Activated gamma-delta T cell treated with Interleukin-2 at 50 U/mL for 16 hours (primary cell): ENCODE measurements around the gene DOCK11.
"Not testable (repeated sequence)": the region's sequence is repeated elsewhere in the genome, so short reads cannot be mapped to it uniquely, and the experiment has no call there.

ENCODE experiments used
- DNase-seq: peaks from one replicate; pipeline ENCODE4 v3.0.0-alpha.2; 2020

Gene DOCK11

DNA sequence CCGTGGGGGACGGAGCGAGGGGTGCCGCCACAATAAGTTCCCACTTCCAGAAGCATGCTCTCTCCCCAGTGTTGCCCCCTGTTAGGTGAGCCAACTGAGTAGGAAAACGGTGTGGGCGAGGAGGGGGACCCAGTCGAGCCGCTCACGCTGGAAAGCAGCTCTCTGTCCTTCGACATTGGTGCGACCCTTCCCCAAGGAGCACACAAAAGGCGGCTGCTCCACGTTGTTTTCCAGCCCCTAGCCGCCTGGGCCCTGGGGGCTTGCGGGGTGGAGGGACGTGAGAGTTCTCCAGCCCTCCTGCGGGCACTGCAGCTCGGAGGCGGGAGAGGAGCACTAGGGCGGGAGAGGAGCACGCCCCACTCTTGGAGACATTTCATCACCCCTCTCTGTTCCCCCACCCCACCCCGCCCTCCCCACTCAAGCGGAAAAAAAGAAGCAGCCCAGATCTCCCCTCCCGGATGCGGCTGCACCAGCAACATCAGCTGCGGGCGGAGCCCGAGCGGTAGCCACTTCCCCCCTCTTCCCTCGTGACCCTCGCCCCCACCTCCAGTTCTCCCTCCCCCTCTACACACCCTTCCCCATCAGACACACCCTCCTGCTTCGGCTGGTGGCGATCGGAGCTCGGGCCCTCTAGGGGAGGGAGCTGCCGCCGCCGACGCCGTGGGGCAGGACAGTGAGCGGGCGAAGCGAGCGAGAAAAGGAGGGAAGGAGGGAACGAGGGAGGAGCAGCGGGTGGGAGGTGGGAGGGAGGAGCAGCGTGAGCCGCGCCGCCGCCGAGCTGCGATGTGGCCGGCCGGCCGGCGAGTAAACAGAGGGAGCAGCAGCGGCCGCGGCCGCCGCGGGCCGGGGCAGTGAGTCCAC is at the start of gene DOCK11:
Gene DOCK11 (plus strand): TSS at position 755 of the 861 bp plus-strand sequence. CDS start 157 bp downstream, outside the sequence.
- DNase-seq, result peak; percentile 79

DNA sequence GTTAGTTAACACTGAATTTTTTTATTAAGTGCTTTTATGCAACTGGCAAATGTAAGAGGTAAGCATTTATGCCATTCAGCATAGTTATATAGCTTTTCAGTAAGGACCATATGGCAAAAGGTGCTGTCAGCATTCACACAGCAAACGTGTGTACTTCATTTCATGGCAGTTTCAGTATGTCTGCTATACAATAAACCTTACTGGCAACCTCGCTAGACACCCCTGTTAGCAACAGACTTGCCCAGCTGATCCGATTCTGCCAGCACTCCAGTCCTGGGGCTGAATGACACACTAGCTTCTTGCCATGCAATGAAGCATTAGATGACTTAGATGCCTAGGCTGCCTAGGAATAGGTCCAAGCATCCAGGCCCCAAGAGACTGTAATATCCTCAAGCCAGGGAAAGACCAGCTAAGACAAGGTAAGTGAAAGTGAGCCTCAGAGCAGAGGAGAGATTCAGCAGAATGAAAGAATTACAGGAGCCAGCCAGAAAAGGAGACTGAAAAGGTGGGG is 47.3 kb upstream of the DOCK11 start:
- DNase-seq, result no peak

DNA sequence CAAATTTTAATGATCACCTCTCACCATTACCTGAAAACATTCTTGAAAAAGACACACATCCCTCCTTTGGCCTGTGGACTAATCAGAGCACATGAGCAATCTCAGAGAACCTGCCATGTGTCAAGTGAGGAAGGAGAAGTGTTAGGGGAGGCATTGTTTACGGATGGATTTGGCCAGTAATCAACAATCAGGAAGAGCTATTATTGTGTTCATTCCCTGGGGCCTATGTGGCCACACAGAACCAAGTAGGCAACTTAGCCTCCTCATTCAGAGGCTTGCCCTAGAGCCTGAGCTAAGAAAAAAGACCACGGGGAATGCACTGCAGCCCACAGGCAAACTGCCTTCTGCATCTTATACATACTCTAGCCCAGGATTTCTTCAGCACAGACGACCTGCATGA is 40.6 kb upstream of the DOCK11 start:
- no peak for DNase-seq

DNA sequence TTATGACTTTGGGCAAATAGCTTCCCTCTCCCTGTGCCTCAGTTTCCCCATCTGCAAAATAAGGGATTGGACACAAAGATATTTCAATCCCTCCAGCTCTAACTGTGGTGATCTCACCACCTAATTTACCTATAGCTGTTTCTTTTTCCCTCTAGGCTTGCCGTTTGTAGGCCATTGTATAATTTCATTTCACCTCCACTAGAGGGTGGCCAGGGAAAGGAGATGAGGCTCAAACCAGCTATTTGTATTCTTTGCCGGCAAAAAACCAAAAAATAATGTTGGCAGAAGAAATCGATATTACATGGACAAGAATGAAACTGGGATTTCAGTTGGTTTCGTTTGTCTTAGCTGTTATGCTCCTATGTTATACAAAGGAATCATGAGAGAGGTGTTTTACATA is 36.1 kb upstream of the DOCK11 start:
- DNase-seq, result no peak

DNA sequence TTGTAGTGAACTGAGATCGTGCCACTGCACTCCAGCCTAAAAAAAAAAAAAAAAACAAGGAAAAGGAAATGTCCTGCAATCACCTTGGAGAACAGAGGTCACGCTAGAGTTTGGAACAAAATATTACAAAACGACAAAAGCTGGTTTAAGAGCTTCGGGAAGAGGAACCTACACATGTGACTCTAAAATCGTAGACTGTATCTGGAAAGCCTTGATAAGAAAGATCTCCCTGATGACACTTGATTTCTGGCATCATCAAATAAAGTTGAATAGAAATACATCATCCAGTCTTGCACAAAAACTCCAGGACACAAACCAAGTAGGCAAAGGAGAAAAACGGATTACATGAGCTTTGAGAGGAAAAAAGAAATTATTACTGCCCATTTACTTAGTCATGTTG is 31.1 kb upstream of the DOCK11 start:
- DNase-seq, result no peak

DNA sequence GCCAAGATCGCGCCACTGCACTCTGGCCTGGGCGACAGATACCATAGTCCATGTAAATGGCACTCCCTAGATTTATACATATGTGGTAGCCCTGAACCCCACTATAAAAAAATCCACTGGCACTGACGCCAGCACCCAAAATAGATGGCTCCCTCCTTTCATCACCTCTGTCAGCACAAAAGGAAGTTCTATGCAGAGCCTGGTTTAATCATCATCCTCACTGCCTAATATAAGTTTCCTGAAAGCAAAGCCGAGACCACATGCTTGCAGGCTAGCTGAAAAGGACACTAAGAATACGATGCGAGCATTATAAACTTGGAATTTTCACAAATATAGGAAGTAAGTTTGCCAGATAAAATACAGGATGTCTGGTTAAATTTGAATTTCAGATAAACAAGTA is 27.5 kb upstream of the DOCK11 start:
- no peak for DNase-seq

DNA sequence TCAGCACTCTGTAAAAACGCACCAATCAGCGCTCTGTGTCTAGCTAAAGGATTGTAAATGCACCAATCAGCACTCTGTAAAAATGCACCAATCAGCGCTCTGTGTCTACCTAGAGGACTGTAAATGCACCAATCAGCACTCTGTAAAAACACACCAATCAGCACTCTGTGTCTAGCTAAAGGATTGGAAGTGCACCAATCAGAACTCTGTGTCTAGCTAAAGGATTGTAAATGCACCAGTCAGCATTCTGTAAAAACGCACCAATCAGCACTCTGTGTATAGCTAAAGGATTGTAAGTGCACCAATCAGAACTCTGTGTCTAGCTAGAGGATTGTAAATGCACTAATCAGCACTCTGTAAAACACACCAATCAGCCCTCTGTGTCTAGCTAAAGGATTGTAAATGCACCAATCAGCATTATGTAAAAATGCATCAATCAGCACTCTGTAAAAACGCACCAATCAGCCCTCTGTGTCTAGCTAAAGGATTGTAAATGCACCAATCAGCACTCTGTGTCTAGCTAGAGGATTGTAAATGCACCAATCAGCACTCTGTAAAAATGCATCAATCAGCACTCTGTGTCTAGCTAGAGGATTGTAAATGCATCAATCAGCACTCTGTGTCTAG is 24.8 kb upstream of the DOCK11 start:
- DNase-seq, result not testable (repeated sequence)

DNA sequence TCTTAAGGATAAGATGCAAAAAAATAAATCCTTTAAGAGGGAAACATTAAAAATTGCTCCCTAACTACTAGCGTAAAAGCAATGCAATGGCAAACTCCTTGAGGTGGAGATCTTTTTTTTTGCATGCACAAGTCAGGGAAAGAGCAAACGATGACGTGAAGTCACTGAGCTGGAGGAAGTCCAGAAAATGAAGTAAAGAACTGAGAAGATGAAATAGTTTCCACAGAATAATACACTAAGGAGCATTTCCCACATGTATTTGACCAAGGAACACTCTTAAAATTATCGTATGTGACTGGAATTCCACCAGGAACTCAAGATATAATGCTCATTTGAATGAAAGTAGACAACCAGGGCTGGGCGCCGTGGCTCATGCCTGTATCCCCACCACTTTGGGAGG is 21.0 kb upstream of the DOCK11 start:
- DNase-seq, result no peak

DNA sequence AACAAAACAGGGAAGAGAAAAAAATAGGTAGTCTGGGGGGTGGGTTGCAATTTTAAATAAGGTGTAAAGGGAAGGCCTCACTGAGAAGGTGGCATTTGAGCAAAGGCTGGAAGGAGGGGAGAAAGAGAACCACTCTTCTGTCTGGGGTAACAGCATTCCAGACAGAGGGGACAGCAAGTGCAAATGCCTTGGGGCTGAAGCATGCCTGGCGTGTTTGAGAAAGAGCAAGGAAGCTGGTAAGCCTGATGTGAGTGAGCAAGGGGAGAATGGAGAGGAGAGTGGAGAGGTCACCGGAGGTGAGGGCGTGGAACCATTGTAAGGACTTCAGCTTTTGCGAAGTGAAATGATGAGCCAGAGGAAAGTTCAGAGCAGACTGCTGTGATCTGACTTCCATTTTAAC is 19.7 kb upstream of the DOCK11 start:
- no peak for DNase-seq

DNA sequence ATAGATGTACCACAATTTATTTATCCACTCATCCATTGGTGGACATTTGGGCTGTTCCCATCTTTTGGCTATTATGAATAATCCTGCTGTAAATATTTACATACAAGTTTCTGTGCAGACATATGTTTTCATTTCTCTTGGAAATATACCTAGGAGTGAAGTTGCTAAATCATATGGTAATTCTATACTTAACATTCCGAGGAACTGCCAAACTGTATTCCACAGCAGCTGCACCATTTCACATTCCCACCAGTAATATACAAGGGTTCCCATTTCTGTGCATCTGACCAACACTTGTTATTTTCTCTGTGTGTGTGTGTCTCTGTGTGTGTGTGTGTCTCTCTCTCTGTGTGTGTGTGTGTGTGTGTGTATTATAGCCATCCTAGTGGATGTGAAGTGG is 15.4 kb upstream of the DOCK11 start:
- no peak for DNase-seq

DNA sequence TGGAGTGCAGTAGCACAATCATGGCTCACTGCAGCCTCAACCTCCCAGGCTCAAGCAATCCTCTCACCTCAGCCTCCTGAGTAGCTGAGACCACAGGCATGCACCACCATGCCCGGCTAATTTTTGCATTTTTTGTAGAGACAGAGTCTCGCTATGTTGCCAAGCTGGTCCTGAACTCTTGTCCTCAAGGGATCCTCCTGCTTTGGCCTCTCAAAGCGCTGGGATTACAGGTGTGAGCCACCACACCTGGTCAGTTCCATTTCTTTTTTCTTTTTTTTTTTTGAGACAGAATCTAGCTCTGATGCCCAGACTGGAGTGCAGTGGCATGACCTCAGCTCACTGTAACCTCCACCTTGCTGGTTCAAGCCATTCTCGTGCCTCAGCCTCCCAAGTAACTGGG is 13.2 kb upstream of the DOCK11 start:
- not testable (repeated sequence) for DNase-seq

DNA sequence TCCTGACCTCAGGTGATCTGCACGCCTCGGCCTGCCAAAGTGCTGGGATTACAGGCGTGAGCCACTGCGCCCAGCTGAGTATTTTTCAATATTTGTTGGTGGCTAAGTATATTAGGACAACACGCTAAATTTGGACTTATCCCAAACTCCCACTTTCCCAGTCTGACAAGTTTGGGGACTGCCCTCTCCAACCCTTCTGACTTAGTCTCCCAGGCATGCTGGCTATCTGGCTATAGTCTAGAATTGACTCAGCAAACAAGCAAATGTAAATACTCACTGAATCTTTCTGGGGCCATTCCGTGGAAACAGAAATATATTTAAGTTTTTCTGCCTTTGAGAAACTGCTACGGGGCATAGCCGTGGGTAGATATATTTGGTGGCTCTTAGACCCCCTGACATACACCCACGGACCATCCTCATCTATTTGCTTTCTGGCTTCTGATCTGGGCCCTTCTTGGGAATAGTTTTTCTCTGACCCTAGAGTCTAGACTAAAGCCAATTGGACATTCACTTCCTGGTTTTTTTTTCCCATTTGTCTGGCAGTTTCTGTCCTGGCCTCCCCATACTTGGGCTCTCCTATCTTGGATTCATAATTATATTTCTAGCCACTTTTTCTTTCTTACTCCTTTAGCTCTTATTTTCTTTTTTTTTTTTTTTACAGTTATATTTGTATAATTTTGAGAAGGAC is 11.3 kb upstream of the DOCK11 start:
- no peak for DNase-seq

DNA sequence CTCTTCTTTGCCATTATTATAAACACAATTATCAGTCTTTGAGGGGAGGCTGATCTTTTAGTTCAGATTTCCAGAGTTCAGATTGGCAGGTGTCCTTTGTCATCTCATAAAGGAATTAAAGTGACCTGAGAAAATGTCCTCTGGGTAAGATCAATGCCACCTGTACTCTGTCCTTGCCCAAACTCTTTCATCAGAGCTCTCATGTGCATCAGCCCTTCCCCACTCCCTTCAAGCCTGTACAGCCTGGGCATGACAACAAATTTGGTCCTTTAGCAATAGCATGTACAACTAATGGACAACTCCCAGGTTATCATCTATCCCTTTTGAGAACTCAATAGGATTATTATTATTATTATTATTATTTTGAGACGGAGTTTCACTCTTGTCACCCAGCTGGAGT is 8.9 kb upstream of the DOCK11 start:
- not testable (repeated sequence) for DNase-seq

DNA sequence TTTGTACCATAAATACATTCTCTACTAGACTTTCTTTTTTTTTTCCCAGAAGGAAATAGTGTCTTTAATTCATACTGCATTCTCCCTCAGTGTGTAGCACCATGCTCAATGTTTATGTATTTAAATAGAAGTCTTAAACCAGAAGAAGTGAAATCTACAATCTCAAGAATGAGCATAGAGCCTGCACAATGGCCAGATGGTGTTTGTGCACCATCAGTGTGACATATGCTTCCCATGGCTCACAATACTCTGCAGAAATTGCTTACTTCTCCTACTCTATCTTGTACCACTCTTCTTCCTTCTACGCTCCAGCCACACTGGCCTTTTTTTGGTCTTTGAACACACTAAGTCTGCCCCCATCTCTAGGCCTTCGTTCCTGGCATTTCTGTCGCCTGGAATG is 2.6 kb upstream of the DOCK11 start:
- no peak for DNase-seq

DNA sequence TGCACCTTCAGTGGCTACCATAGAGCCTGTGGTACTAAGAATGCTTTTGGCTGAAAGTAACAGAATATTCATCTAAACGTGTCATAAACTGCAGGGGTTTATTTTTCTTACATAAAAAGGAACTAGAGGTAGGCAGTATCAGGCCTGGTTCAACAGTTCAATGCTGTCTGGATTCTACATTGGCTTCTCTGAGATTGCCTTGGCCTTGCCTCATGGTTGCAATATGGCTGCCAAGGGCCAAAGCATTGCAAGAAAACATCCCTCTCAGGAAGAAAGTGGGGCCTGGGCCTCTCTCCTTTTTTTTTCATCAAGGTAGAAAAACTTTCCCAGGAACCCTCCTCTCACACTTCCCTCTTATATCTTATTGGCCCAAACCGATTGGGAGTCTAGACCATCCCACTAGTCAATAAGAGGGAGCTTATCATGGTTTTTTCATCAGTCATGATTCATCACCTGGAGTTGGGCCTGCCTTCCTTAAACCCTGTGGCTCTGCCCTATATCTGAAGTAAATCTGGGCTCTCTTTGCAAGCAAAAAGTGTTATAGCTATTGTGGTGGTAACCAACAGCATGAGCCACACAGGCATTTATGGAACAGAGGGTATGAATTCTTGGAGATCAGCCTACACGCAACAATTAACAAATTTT is 1.8 kb upstream of the DOCK11 start:
- DNase-seq, result no peak

DNA sequence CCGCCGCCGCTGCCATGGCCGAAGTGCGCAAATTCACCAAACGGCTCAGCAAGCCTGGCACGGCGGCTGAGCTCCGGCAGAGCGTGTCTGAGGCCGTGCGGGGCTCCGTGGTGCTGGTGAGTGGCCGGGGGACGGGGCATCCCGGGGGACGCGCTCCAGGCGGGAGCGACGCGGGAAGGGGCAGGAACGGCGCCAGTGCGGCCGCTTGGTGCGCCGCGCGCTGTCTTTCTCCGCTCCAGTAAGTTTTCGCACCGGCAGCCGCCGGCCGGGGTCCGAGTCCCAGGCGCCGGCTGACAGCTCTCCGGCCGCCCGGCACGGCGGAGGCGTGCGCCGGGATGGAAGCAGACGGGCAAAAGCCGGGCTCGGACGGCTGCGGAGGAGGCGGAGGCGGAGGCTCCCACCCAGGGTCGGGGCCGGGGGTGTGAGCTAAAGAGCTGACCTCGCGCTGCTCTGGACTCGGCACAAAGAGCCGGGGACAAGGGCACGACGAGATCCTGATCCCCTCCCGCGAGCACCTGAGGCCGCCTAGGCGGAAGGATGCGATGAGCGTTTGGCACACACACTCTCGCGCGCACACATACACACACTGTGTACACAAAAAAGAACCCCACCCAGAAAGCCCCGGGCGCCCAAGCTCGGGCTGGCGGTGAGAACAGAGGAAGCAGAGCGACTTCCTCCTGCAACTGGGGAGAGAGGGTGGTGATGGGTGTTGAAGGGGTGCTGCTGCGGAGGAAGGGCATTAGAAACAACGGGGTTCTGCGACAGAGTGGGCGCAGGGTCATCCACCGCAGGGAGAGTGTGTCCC is 545 bp downstream of the DOCK11 start:
- DNase-seq, result peak; percentile 75

DNA sequence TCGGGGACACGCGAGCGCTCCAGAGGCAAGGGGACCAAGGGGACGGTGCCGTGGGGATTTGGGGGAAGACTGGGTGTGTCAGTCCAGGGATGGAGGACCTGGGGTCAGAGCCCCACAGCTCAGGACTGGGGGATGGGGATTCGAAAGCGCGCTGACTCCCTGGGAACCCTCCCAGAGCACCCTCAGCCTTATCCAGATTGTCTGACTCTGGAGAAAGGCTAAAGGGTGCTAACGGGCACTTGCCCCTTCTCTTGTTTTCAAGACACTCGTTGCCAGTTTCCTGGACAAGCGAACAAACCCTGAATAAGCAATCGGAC is 1.1 kb downstream of the DOCK11 start:
- DNase-seq, result peak; percentile 7

DNA sequence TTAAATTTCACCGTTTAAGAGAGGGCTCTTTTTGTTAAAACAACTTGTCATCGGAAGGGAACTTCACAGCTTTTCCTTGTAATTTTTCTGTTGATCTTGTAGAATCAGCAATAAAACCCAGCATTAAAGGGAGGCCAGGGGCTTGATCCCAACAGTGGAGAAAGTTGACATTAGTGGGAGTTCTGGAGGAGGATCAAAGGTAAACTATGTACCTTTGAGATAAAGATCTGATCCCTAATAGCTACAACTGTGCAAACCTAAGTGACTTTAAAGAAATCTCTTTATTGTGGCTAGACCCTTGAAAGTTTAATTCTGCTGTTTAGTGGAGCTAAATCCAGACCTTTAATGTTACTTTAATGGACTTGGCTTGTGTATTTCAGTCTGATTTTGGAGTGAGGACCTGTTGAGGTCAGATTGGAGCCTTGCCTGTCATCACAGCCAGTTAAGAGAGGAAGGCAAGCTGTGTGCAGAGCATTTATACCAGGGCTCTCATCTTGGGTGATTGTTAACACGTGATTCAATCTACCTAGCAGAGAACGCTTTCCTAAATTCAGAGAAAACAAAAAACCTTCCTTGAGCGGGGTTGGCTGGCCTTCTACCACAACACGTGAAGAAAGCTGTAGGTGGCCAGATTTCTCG is 1.7 kb downstream of the DOCK11 start:
- DNase-seq, result peak; percentile 17

DNA sequence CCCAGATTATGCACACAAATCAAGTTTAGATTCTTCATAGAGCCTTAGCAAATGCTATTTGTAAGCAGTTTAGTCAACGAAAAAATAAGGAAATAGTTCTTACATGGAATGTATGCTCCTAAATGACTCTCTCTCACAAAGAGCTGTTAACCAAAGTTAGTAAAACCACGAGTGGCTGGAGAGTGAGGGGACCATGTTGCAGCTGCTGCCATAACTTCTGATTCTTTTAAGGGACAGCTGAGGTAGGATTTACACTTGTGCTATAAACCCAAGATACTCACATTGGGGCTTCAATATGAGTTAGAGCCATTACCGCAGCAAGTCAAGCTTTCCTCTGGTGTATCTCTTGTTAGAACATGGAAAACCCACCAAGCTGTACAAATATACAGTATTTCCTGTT is 2.7 kb downstream of the DOCK11 start:
- DNase-seq, result no peak

DNA sequence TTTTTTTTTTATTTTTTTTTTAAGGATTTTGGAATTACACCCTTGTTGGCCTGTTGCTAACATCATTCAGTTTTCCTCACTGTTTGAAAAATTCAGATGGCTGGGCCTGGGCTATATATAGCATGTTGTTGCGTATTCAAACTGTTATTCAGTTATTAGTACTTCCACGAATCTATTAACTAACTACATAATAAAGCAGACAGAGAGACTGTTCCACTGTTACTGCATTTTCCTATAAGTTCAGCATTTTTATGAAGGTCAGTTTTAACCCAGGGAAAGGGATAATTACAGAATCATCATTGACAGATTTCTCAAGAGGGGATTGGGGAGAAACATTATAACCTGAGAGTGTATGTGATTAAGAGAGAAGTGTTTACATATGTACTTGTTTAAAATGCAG is 3.1 kb downstream of the DOCK11 start:
- no peak for DNase-seq

DNA sequence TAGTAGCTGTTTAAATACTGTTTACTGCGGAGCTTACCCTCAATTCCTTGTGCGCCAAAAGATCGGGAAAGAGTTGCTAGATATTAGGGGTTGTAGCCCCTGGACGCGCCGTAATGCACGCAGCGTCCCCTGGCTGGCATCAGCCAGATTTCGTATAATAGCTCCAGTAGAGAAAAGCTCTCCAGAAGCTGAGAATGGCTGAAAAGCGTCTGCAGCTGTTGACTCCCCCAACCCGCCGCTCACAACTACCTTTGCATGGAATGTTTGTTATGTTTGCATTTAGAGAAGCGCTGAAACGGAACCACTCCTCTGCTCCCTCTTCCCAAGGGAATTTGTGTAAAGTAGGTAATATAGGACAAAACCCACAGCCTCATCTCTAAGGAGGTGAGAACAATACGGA is 3.7 kb downstream of the DOCK11 start:
- no peak for DNase-seq
